CD14-positive monocyte (primary cell): Measurements from ENCODE around the gene ANKRD10. TPM values are rescaled to one million over a fixed set of nuclear protein-coding genes. Genes with fewer than 3 reads are reported as not detected.
"Not testable (repeated sequence)": the region's sequence is repeated elsewhere in the genome, so short reads cannot be mapped to it uniquely, and the experiment has no call there.

Experiments
- DNase-seq, 3 donors: peaks; one replicate each; pipeline ENCODE4 v3.0.0-alpha.2; 2011 to 2022
- H2AFZ ChIP-seq: 2 replicates; pipeline ENCODE4 v1.6.0; 2012; ENCODE audit warnings: mild to moderate bottlenecking, low read depth, low read length, inconsistent platforms; ENCODE audit not compliant: insufficient read depth, poor library complexity, severe bottlenecking
- H3K27ac ChIP-seq, 2 donors: 1 replicate in 1 of 2; 2 replicates in 1 of 2; pipeline ENCODE4 v1.5.1; 2012 to 2013; ENCODE audit warnings: low read length in 2 of 2, control low read depth in 1 of 2, inconsistent platforms in 1 of 2, low read depth in 1 of 2, mild to moderate bottlenecking in 1 of 2
- H3K27me3 ChIP-seq, 2 donors: one replicate each; pipeline versions ENCODE4 v1.6.0 to v1.6.1; 2011 to 2013; ENCODE audit warnings: low read length in 2 of 2; ENCODE audit not compliant: control insufficient read depth in 2 of 2, insufficient read depth in 2 of 2
- H3K36me3 ChIP-seq, 2 donors: replicated peaks in 1 of 2; 1 replicate in 1 of 2; 2 replicates in 1 of 2; pipeline versions ENCODE4 v1.5.1 to v1.6.1; 2012 to 2013; ENCODE audit warnings: low read length in 2 of 2, control low read depth in 1 of 2, inconsistent platforms in 1 of 2, mild to moderate bottlenecking in 1 of 2; ENCODE audit not compliant: insufficient read depth in 2 of 2, control insufficient read depth in 1 of 2
- H3K4me1 ChIP-seq, 2 donors: 1 replicate in 1 of 2; 2 replicates in 1 of 2; pipeline versions ENCODE4 v1.5.1 to v1.6.1; 2012 to 2013; ENCODE audit warnings: low read length in 2 of 2, control low read depth in 1 of 2, inconsistent platforms in 1 of 2, mild to moderate bottlenecking in 1 of 2, moderate library complexity in 1 of 2; ENCODE audit not compliant: insufficient read depth in 2 of 2, control insufficient read depth in 1 of 2
- H3K4me2 ChIP-seq: replicated peaks from 2 replicates; pipeline ENCODE3; 2012; ENCODE audit warnings: low read length, moderate library complexity, mild to moderate bottlenecking; ENCODE audit not compliant: poor library complexity, severe bottlenecking; ENCODE audit errors: extremely low read depth
- H3K4me3 ChIP-seq, 3 experiments: fragments of 200-600 bp in 1 of 3; sonication (generic) in 1 of 3; replicated peaks in 1 of 3; 1 replicate in 2 of 3; 2 replicates in 1 of 3; pipeline ENCODE4 v1.5.1; 2011 to 2013; ENCODE audit warnings: low read length in 3 of 3, mild to moderate bottlenecking in 3 of 3, control low read depth in 2 of 3, low read depth in 2 of 3, inconsistent platforms in 1 of 3, moderate library complexity in 1 of 3
- H3K79me2 ChIP-seq: 2 replicates; pipeline ENCODE4 v1.6.0; 2012; ENCODE audit warnings: mild to moderate bottlenecking, control low read depth, inconsistent platforms, low read length, moderate library complexity; ENCODE audit not compliant: insufficient read depth
- H3K9ac ChIP-seq: 2 replicates; pipeline ENCODE4 v1.6.0; 2017; ENCODE audit warnings: low read length, mild to moderate bottlenecking; ENCODE audit not compliant: insufficient read depth, poor library complexity, severe bottlenecking
- H3K9me3 ChIP-seq, 2 donors: replicated peaks in 1 of 2; 1 replicate in 1 of 2; 2 replicates in 1 of 2; pipeline versions ENCODE4 v1.5.1 to v1.6.1; 2012 to 2013; ENCODE audit warnings: low read length in 2 of 2, control low read depth in 1 of 2; ENCODE audit not compliant: control insufficient read depth in 1 of 2, insufficient read depth in 1 of 2
- H4K20me1 ChIP-seq: 2 replicates; pipeline ENCODE4 v1.6.0; 2012; ENCODE audit warnings: mild to moderate bottlenecking, low read length, control low read depth, moderate library complexity; ENCODE audit not compliant: insufficient read depth
- H3K27ac Mint-ChIP-seq, 7 donors: one replicate each; pipeline ENCODE4 v1.8.0; 2020; ENCODE audit warnings: mild to moderate bottlenecking in 7 of 7, mixed read lengths in 7 of 7, moderate library complexity in 6 of 7, inconsistent platforms in 2 of 7
- H3K27me3 Mint-ChIP-seq, 3 donors: one replicate each; pipeline ENCODE4 v1.8.0; 2021 to 2022; ENCODE audit warnings: low read depth in 3 of 3, mild to moderate bottlenecking in 3 of 3, mixed read lengths in 3 of 3, moderate library complexity in 3 of 3, inconsistent platforms in 1 of 3
- H3K36me3 Mint-ChIP-seq, 2 donors: one replicate each; pipeline ENCODE4 v1.8.0; 2020; ENCODE audit warnings: mixed read lengths in 2 of 2, inconsistent platforms in 1 of 2, mild to moderate bottlenecking in 1 of 2
- H3K4me1 Mint-ChIP-seq: one replicate; pipeline ENCODE4 v1.8.0; 2020; ENCODE audit warnings: mild to moderate bottlenecking, mixed read lengths
- H3K4me3 Mint-ChIP-seq, 2 donors: one replicate each; pipeline ENCODE4 v1.8.0; 2020; ENCODE audit warnings: mild to moderate bottlenecking in 2 of 2, mixed read lengths in 2 of 2, moderate library complexity in 1 of 2
- H3K9me3 Mint-ChIP-seq, 7 donors: one replicate each; pipeline ENCODE4 v1.8.0; 2020 to 2022; ENCODE audit warnings: mixed read lengths in 7 of 7, mild to moderate bottlenecking in 6 of 7, moderate library complexity in 6 of 7, inconsistent platforms in 2 of 7
- CTCF ChIP-seq: fragments of 200-600 bp; IDR thresholded peaks from one replicate; pipeline ENCODE4 v1.8.0; 2022; ENCODE audit warnings: antibody characterized with exemption, mild to moderate bottlenecking
- WGBS: methylation state at CpG from one replicate; pipeline ENCODE4 v1.1.5; 2013; ENCODE audit warnings: missing lambda C conversion rate; ENCODE audit not compliant: insufficient coverage; 5-methylcytosine and 5-hydroxymethylcytosine counted together
- intact Hi-C, 2 donors: fragments of 100-400 bp; cut with micrococcal nuclease; formaldehyde crosslinking; loops; one replicate each; pipeline versions ENCODE4 v1.15.0 to v1.15.1; 2023
- polyA plus RNA-seq, 3 donors: library from polyadenylated mRNA; depleted of rRNA in 1 of 3; unstranded in 2 of 3; stranded (reverse) in 1 of 3; fragments of 300-500 nt in 2 of 3; fragments of >200 nt in 1 of 3; fragmentation: Illumina TruSeq in 2 of 3; gene quantifications; 1 replicate in 2 of 3; 2 replicates in 1 of 3; pipeline ENCODE4 v1.2.3, GENCODE V29; 2012 to 2021

ANKRD10 gene
- polyA plus RNA-seq, 3 donors = 30.5 to 79.9 (median 37.2) TPM

- H3K9me3 ChIP-seq = peaks cover 0 to 16% of the 10 kb centered on the region in 2 donors
- H3K27me3 ChIP-seq, H3K36me3 Mint-ChIP-seq, intact Hi-C loops, H4K20me1 ChIP-seq, H3K4me1 Mint-ChIP-seq, DNase-seq, H3K36me3 ChIP-seq, H3K27ac ChIP-seq, H3K4me2 ChIP-seq, H3K4me3 ChIP-seq, H3K79me2 ChIP-seq, H3K4me3 Mint-ChIP-seq, H3K9ac ChIP-seq, H3K4me1 ChIP-seq, H2AFZ ChIP-seq: not testable (repeated sequence)
- Mint-ChIP-seq H3K27ac (peak overlapping the region in 4 of 7 donors; percentile 25 to 79 (median 58)), H3K9me3 (peaks cover 8 to 21% (median 15%) of the 10 kb centered on the region in 7 donors), H3K27me3 (peaks cover 2 to 10% (median 4%) of the 10 kb centered on the region in 3 donors)
- 88% methylated on average over 14 of the region's 15 CpGs for WGBS
Measured at GRCh38 chr13:110954533-110954920, 39.7 kb upstream of the ANKRD10 start.

- no peaks in the 10 kb centered on the region for H3K79me2 ChIP-seq
- peaks cover 2 to 6% (median 4%) of the 10 kb centered on the region in 3 donors for H3K27me3 Mint-ChIP-seq
- no peak overlapping the region for H3K4me3 ChIP-seq
- no peaks in the 10 kb centered on the region for H4K20me1 ChIP-seq
- intact Hi-C loops = no loop called here
- WGBS = 92% methylated on average over 4 of the region's 14 CpGs
- no peak overlapping the region for H3K9ac ChIP-seq
- peak overlapping the region in 1 of 7 donors; percentile 40 for H3K27ac Mint-ChIP-seq
- H3K36me3 ChIP-seq = no peaks in the 10 kb centered on the region
- no peak overlapping the region for H3K4me3 Mint-ChIP-seq
- no peak for TF ChIP-seq CTCF
- H3K27ac ChIP-seq = no peak overlapping the region
- H2AFZ ChIP-seq = no peak overlapping the region
- H3K9me3 ChIP-seq = peaks cover 0 to 10% of the 10 kb centered on the region in 2 donors
- H3K9me3 Mint-ChIP-seq = peaks cover 8 to 16% (median 12%) of the 10 kb centered on the region in 7 donors
- no peak for DNase-seq
- H3K4me1 ChIP-seq = peaks cover 0 to 4% of the 10 kb centered on the region in 2 donors
- H3K4me1 Mint-ChIP-seq = peaks cover 10% of the 10 kb centered on the region
- no peak overlapping the region for H3K4me2 ChIP-seq
- H3K36me3 Mint-ChIP-seq = no peaks in the 10 kb centered on the region
- no peaks in the 10 kb centered on the region for H3K27me3 ChIP-seq
Measured at GRCh38 chr13:110953833-110954532, 39.1 kb upstream of the ANKRD10 start.
